Non-pigmented ciliary epithelial cell (primary cell): Measurements from ENCODE around the gene LSM7.
"Not testable (repeated sequence)": the region's sequence is repeated elsewhere in the genome, so short reads cannot be mapped to it uniquely, and the experiment has no call there.

Source experiments
- DNase-seq: peaks from one replicate; pipeline ENCODE4 v3.0.0-alpha.2; 2010; ENCODE audit warnings: low read depth

The LSM7 gene

DNA sequence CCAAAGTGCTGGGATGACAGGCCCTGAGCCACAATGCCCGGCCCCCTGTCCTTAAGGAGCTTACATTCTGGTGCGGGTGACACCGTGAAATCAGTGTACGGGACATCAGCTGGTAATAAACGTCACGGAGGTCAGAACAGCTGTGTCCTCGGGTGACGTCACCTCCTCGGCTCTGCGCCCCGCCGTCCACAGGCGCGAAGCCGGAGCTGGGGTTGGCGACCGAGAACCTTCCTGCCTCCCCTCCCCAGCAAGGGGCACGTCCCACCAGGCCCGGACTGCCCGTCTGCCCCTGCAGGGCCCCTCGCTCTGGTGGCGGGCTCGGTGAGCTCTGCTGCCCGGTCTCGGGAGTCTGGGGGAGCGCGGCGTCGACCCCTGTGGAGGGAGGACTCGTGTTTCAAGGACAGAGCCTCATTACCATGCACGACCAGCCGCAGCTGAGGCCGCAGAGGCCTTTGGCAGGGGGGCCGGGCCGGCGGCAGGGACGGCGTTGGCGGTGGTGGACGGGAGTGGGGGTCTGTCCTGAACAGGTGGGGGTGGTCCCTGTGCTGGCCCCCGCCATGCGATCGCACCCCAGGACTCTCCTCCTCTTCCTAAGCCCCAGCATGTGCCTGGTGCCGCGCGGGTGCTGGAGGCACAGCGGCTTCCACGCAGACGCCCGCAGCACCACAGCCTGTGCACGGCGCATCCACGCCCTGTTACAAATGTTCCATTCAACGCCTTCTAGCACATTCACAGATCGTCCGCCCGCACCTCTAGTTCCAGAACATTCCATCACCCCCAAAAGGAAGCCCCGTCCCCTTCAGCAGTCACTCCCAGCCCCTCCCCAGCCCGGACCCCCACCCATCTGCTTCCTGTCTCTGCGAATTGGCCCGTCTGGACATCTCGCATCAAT lies 25.8 kb downstream of the LSM7 start:
- no peak for DNase-seq

DNA sequence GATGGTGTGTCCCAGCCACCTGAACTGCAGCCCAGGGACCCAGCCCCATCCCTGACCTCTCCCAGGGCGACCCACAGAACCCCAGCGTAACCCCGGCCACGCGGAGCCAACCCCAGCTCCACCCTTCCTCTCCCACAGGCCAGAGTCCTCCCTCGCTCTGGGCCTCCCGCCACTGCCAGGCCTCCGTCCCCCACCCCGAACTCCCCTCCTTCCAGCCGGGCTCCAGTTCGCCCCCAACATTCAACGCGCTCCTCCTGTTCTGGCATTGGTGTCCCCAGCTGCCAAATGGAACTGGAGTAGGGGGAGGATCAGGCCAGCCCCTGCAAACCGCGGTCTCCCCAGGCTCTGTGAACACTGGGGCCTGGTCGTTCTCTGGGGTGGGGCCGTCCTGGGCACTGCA lies 27.9 kb downstream of the LSM7 start:
- no peak for DNase-seq

GRCh38 chr19:2296141-2296540 lies 32.2 kb downstream of the LSM7 start:
- no peak for DNase-seq

DNA sequence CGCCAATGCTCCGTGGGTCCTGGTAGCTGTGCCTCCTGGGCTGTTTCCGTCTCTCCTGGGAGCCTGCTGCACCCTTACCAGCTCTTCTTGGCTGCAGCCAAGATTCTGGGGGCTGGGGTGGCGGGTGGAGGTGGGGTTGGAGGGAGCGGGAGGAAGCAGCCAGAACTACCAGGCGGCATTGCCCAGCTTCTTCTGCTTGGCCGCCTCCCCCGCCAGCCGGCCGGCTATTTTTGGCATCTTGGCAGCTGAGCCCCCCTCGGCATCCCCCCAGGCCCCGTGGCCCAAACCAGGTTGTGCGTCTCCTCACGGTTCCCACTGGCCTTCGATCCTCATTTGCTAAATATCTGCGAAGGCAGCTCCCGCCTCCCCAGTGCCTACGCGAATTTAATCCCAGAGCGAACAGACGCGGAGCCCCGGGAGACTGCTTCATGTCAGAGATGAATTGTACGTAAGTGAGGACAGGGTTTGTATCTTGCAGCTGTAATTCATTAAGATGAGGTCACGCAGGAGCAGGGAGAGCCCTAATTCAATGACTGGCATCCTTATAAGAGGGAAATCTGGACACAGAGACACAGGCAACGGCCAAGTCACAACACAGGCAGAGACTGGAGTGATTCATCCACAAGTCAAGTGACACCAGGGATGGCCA lies 33.6 kb downstream of the LSM7 start:
- no peak for DNase-seq

DNA sequence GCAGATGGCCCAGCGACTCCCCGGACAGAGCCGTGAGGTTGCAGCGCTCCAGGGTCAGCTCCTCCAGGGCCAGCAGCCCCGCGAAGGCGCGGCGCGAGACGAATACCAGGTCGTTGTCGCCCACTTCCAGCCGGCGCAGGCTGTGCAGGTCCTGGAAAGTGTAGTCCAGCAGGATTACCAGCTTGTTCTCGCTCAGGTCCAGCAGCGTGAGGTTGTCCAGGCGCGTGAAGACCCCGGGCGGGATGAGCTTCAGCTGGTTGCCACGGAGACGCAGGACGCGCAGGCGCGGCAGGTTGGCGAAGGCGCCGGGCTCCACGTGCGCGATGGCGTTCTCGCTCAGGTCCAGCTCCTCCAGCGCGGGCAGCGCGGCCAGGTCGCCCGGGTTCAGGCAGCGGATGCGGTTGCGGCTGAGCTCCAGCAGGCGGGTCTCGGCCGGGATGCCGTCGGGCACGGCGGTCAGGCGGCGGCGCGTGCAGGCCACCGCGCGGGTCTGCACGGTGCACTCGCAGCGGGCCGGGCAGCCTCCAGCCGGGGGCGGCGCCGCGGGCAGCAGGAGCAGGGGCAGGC lies 37.1 kb downstream of the LSM7 start:
- DNase-seq, result no peak

- no peak for DNase-seq
Observed at GRCh38 chr19:2290441-2291184, 37.8 kb downstream of the LSM7 start.

DNA sequence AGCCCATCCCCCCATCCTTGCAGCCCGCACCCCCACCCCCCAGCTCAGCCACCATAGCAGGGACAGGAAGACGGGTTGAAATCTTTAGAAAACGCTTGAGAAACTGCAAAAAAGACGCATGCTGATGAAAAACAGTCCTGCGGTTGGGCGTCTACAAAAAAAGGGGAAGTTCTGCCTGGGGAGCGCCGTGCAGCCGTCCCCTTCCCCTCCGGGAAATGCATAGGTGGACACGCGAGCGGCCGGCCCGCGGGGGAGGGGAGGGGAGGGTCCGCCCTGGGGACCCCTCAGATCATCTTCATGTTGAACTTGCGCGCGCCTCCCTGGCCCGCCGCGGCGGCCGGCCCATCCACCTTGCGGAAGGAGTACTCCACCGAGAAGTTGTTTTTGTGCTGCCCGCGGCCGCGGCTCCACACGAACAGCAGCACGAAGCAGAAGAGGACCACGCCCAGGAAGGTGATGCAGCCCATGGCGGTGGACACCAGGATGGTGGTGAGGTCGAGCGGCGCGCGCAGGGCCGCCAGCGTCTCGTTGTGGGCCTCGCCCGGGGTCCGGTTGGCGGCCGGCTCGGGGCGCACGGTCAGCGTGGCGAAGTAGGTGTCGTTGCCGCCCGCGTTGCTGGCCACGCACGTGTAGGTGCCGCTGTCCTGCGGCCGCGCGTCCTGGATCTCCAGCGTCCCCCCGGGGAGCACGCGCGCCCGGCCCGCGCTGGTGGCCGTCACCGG lies 38.5 kb downstream of the LSM7 start:
- no peak for DNase-seq

DNA sequence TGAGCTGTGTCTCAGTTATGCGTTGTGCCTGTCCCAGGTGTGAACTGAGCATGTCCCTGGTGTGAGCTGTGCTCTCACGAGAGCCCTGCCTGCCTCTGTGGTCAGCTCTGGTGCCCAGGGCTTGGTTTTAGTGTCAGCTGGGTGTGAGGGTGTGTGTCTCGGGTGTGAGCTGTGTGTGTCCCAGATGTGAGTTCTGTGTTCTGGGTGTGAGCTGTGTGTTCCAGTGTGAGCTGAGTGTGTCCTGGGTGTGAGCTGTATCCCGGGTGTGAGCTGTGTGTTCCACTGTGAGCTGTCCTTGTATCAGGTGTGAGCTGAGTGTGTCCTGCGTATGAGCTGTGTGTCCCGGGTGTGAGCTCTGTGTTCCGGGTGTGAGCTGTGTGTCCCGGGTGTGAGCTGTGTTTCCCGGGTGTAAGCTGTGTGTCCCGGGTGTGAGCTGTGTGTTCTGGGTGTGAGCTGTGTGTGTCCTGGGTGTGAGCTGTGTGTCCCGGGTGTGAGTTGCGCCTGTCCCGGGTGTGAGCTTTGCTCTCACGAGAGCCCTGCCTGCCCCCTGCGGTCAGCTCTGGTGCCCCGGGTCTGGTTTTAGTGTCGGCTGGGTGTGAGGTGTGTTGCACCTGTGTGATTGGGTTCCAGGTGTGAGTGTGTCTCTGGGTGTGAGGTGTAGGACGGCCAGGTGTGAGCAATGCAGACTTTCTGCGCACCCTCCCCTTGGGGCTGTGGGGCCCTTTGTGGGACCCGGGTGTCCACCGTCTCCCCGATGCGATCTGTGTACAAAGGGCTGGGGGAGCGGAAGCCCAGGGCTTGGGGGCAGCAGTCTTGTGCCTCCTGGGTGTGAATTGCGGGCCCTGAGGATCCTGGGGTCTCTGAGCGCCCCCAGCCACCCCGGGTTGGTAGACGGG lies 39.3 kb downstream of the LSM7 start:
- no peak for DNase-seq

- DNase-seq, result no peak
Observed at GRCh38 chr19:2288338-2288817, 40.0 kb downstream of the LSM7 start.

DNA sequence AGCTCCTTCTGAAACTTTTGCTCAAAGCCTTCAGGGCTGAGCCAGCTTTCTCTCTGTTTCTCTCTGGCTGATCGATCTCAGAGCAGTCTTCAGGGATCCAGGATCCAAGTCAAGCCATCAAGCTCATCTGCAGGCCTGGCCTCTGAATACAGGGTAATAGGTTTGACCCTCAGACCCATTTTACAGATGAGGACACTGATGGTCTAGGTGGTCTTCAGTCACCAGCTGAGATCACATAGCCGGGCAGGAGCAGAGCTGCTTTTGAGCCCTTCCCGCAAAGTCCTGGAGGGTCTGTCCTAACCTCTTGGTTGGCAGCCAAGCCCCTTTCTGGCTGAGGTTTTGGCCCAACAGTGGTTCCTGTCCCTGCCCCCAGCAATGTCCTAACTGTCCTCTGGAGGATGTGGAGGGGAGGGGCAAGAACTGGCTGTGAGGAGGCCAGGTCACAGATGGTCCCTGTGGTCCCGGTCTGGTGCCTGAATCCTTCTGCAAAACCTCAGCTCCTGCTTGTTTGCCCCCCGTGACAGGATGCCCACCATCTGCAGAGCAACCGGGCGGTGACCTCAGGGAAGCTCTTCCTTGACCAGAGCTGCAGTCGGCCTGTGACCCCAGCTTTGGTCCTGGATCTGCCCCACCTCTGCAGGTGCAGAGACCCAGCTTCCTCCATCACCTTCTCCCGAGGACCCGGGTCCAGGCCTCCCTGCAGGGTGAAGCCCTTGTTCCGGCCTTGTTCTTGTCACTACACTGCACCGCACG lies 40.6 kb downstream of the LSM7 start:
- DNase-seq, result no peak

DNA sequence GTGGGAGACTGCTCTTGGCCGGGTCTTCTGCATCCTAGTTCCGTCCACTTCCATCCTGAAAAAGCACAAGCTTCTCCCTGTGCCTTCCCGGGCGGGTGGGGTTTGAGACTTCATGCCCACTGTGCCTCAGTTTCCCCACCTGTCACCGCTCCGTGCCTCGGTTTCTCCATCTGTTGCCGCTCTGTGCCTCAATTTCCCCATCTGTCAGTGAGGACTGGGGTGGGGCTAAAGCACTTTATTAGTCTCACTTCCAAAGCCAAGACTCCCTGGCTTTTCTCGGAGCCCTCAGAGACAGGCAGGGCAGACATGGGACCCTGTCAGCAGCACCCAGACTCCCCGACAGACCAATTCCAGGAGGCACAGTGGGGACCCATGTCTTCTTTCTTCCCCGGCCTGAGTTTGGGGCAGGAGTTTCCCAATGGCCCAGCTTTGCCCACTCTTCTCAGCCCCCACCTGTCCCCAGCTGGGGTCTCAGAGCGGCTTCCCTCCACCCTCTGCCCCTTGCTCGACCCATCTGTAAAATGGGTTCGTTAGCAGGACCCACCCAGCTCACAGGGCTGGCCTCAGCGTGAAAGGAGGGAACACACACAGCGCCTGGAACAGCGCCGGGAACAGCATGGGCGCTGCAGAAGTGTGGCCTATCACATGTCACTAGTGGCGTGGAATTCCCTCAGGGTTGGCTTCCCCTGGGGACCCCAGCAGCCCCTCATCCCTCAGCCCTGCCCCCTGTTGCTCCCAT lies 41.8 kb downstream of the LSM7 start:
- no peak for DNase-seq

DNA sequence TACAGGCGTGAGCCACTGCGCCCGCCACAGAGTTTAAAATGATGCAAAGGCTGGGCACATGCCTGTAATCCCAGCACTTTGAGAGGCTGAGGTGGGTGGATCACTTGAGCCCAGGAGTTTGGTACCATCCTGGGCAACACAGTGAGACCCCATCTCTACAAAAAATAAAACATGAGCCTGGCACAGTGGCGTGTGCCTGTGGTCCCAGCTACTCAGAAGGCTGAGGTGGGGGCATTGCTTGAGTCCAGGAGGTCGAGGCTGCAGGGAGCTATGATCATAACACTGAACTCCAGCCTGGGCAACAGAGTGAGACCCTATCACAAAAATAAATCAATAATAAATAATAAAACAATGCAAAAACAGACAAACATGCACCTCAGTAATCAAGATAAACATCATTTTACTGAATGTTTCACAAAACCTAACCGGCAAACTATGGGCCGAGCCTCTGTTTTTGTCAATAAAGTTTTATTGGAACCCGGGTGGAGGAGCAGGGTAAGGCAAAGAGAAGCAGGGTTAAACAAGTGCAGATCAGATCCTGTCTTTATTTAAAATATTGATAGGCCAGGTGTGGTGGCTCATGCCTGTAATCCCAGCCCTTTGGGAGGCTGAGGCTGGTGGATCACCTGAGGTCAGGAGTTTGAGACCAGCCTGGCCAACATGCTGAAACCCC lies 44.4 kb downstream of the LSM7 start:
- DNase-seq, result no peak

- no peak for DNase-seq
Observed at GRCh38 chr19:2282862-2283237, 45.5 kb downstream of the LSM7 start.

DNA sequence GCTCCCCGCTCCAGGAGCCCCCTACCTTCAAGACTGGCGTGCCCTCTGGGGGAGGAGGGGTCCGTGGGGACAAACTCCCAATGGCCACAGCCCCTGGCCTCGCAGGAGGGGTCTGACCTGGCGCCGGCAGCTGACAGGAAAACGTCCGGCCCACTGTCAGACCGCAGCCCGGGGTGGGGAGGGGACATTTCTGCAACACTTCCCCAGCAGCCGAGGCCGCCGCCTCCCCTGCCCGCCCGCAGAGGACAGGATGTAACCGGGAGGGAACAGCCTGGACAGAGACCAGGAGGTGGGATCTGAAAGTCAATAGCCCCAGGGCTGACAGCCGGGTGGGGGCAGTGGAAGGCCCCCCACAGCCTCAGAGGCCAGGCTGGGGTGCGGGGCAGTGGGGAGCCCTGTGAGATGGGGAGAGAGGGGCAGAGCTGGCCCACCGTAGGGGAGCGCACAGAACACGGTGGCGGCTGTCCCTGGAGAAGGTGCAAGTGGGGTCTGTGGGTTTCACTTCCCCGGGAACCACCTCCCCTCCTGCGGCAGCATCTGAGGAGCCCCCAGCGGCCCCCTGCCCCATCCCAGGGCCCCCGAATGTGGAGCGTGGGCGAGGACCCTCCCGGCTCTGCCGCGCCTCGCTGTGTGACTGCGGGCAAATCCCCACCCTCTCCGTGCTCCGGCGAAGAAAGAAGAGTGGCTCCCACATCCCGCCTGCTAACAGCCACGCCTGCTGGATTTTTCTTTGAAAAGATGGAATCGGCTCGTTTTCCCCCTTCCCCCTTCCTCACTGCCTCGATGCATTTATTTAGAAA lies 46.1 kb downstream of the LSM7 start, which contains the start of gene PEAK3:
TSS of gene PEAK3 (minus strand) at position 114 of the 800 bp plus-strand sequence. CDS start 1,244 bp downstream, outside the sequence.
- DNase-seq, result no peak

DNA sequence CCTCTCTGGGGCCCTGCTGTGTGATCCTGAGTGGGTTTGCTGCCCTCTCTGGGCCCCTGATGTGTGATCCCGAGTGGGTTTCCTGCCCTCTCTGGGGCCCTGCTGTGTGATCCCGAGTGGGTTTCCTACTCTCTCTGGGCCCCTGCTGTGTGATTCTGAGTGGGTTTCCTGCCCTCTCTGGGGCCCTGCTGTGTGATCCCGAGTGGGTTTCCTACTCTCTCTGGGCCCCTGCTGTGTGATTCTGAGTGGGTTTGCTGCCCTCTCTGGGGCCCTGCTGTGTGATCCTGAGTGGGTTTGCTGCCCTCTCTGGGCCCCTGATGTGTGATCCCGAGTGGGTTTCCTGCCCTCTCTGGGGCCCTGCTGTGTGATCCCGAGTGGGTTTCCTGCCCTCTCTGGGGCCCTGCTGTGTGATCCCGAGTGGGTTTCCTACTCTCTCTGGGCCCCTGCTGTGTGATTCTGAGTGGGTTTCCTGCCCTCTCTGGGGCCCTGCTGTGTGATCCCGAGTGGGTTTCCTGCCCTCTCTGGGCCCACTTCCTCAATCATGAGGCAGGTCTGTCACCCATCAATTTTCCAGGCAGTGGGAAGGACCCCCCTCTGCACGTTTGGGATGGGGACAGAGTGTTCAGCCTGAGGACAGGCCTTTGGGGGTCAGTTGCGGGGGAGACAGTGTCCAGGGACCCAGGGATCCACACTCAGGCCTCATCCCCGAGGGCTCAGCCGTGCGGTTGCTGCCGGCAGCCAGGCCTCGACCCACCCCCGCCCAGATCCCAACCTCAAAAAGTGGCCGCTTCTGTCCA lies 46.9 kb downstream of the LSM7 start:
- not testable (repeated sequence) for DNase-seq

GRCh38 chr19:2280633-2281264 lies 47.6 kb downstream of the LSM7 start:
- DNase-seq, result no peak
